Esophagus squamous epithelium (tissue), 4 donors: Measurements from ENCODE around the gene ZBTB14.

ENCODE experiments used
- CTCF ChIP-seq, 6 experiments: fragments of 450-650 bp in 4 of 6; fragments of 200-600 bp in 2 of 6; sonication (generic) in 2 of 6; IDR thresholded peaks; one replicate each; pipeline ENCODE4 v1.5.1; 2016 to 2019; ENCODE audit warnings: antibody characterized with exemption in 6 of 6, mild to moderate bottlenecking in 4 of 6, moderate library complexity in 4 of 6
- POLR2A ChIP-seq, 4 donors: fragments of 450-650 bp; IDR thresholded peaks; one replicate each; pipeline ENCODE4 v1.6.1; 2017; ENCODE audit warnings: antibody characterized with exemption in 4 of 4, mild to moderate bottlenecking in 4 of 4, moderate library complexity in 3 of 4

GRCh38 chr18:5253910-5254309 is 41.6 kb downstream of the ZBTB14 start:
- TF ChIP-seq CTCF (IDR thresholded peaks at IDR 0.05) (no peak), POLR2A (IDR thresholded peaks at IDR 0.05) (no peak)
